AG08395 (cell line): ENCODE measurements around the gene SLCO4A1.
"Not testable (repeated sequence)": the region's sequence is repeated elsewhere in the genome, so short reads cannot be mapped to it uniquely, and the experiment has no call there.

ENCODE experiments used
- DNase-seq: peaks from one replicate; pipeline ENCODE4 v3.0.0; 2012; ENCODE audit warnings: mixed read lengths, low spot score

SLCO4A1 gene

DNA sequence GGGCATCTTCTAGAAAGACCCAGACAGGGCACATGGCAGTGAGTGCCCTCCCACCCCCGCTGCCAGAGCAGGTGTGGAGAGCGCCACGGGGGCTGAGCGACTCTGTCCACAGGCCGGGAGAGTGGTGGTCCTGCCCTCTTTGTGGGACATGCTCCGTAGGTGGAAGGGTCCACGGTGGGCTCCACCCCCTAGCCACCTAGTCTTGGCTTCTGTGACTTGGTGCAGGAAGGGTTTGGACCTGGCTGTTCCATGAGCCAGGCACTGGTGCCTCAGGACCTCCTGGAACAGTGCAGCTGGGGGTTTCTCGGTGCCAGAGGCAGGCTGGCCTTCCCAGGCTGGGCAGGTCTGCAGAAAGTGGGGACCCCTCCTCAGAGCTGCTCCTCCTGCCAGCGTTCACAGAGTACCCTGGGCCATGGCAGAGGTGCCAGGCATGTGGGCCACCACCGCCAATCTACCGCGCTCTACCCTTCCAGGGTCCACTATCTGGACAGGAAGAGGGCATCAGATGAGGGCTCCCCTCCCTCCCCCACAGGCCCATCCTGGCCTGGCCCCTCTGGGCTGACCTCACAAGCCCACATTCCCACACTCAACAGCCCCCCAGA is 23.0 kb downstream of the SLCO4A1 start:
- no peak for DNase-seq

DNA sequence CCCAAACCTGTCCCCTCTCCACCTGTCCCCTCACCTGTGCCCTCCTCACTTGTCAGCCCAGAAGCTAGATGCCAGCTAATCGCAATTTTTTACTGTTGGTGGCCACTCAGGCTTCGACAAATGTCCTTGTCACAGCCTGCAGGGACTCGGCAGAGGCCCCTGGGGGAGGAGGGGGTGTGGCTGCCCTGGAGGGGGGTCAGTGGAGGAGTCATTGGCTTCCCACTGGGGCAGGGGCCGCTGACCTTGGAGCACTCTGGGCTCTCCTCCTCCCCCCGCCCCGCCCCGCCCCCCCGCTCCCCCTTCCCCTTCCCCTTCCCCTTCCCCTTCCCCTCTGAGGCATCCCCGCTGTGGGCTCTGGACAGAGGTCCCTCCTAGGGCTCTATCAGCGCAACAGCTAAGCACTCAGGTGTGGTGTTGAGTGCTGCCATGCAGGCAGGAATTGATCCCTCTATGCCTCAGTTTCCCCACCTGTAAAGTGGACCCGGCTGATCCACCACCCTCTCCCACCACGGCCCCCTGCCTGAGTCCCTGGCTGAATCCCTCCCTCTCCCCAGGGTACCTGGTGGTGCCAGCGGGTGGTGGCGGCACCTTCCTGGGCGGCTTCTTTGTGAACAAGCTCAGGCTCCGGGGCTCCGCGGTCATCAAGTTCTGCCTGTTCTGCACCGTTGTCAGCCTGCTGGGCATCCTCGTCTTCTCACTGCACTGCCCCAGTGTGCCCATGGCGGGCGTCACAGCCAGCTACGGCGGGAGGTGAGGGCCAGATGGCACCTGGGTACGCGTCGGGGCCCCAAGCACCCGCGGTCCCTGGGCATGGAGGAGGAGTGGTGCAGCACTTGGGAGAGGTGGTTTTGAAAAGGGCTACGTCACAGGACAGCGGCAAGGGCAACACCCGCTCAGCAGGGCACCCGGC is 23.8 kb downstream of the SLCO4A1 start:
- no peak for DNase-seq

DNA sequence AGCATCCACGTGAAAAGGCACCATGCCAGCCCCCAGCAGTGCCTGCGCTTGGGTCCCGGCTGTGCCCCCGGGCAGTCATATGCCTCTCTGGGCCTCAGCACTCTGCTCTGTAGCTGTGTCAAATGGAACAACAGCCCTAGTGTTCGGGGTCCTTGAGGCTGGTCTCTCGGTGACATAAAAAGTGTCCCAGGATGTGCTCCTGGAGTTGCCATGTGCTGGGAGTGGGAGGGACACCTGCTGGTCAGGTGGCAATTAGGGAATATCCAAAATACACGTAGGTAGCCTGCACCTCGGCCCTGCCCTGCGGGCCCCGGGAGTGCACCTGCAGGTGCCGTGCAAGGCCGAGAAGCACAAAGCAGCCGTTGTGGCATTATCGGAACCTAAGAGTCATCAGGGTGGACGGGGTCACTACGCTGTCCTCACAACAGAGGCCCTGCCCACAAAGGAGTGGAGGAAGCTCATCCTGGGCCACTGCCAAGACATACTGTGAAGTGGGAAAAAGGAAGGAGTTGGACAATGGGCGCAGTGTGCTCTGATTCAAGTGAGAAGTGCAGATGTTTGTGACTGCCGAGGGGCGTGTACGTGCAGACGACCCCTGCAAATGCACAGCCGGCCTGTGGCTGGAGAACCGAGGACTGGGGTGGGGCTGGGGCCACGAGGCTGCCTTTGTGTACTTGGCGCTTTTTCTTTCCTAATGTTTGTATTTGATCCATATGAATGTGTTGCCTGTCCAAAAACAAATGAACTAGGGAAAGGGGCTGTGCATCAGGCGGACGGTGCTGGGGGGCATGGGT is 24.6 kb downstream of the SLCO4A1 start:
- no peak for DNase-seq

DNA sequence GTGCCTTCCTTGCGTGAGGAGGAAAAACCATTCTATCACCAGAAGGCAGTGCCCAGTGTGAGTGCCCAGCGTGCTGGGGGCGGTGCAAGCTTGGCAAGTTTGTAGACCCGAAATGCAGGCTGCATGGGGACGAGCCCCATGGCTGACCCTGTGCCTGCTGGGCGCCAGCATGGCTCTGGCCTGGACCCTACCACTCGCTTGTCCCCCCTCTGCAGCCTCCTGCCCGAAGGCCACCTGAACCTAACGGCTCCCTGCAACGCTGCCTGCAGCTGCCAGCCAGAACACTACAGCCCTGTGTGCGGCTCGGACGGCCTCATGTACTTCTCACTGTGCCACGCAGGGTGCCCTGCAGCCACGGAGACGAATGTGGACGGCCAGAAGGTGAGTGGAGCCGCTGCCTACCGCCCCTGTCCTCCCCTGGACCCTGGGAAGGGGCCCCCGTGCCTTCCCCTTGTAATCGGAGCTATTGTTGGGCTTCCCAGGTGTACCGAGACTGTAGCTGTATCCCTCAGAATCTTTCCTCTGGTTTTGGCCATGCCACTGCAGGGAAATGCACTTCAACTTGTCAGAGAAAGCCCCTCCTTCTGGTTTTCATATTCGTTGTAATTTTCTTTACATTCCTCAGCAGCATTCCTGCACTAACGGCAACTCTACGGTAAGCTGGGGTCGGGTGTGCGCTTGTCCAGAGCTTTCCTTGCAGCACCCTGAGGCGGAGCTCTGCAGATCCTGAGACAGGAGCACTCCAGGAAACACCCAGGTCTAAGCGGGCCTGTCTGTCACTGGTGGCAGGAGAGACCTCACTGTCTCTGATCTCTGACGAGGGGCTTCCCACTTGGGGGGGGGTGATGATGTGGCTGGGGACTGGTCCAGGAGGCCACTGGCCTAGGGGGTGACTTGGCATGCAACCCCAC is 25.5 kb downstream of the SLCO4A1 start:
- DNase-seq = no peak

- DNase-seq = peak; percentile 93
Observed at GRCh38 chr20:62668441-62669027, 26.2 kb downstream of the SLCO4A1 start.

DNA sequence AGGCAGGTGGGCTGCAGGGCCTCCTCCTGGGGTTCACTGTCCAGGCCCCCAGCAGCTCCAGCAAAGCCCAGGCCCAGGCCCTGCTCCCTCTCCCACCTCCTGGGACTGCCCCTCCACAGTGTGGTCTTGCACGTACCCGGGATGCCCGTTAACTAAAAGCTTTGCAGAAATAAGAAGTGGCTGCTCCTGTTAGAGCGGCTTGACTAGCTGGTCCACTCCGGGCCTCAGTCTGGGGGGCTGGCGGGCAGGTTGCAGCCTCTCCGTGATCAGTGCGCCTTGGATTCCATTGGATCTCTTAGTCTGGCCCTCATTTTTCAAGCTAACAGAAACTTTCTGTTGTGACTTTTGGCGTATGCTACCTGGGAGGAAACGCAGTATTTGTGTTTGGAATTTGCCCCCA is 26.9 kb downstream of the SLCO4A1 start:
- no peak for DNase-seq

DNA sequence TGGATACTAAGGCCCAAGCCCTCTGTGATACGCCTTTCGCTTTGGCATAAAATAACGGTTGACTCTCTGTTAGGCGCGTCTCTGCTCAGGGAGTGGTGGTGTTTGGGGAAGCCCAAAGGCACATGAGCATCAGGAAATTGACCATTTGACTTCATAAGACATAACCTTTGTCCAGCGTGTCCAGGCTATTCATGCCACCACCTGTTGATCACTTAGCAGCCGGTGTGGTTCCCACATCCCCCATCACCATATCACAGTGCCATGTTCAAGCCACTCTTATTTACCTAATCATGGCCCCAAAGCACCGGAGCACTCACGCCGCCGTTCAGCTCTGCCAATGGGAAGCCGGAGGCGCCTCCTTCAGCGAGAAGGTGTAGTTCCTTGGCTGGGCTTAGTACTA is 27.9 kb downstream of the SLCO4A1 start:
- no peak for DNase-seq

DNA sequence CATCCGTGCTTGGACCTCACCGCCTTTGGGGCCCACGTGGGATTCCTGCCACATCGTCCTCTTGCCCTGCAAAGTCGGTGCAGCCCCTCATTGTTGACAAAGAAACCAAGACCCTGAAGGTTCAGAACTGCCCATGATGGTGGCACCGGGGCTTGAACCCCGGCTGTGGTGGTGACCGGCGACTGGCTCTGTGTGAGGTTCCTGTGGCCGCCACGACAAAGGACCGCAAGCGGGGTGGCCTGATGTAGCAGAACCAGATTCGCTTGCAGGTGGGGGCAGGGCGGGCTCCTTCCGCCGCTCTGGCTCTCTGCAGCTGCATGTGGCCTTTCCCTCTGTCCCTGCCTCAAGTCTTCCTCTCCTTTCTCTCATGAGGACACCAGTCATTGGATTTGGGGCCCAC is 28.7 kb downstream of the SLCO4A1 start:
- DNase-seq = no peak

DNA sequence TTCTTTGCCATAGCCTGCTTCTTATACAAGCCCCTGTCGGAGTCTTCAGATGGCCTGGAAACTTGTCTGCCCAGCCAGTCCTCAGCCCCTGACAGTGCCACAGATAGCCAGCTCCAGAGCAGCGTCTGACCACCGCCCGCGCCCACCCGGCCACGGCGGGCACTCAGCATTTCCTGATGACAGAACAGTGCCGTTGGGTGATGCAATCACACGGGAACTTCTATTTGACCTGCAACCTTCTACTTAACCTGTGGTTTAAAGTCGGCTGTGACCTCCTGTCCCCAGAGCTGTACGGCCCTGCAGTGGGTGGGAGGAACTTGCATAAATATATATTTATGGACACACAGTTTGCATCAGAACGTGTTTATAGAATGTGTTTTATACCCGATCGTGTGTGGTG is 29.5 kb downstream of the SLCO4A1 start:
- DNase-seq = no peak

DNA sequence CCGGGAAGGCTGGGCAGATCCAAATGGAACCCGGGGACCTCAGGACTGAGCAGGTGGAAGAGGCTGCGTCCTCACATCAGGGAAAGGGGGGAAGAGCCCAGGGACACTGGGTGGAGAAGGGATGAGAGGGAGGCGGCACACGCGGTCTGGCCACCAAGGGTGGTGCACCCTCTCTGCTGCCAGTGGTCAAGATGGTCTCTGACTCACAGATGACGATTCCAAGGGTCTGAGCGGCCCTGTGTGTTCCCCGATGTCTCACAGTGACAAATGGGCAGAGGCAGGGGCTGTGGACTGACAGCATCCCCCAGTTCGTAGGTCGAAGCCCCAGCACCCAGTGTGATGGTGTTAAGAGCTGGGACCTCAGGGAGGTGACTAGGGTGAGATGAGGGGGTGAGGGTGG is 32.1 kb downstream of the SLCO4A1 start:
- DNase-seq = no peak

DNA sequence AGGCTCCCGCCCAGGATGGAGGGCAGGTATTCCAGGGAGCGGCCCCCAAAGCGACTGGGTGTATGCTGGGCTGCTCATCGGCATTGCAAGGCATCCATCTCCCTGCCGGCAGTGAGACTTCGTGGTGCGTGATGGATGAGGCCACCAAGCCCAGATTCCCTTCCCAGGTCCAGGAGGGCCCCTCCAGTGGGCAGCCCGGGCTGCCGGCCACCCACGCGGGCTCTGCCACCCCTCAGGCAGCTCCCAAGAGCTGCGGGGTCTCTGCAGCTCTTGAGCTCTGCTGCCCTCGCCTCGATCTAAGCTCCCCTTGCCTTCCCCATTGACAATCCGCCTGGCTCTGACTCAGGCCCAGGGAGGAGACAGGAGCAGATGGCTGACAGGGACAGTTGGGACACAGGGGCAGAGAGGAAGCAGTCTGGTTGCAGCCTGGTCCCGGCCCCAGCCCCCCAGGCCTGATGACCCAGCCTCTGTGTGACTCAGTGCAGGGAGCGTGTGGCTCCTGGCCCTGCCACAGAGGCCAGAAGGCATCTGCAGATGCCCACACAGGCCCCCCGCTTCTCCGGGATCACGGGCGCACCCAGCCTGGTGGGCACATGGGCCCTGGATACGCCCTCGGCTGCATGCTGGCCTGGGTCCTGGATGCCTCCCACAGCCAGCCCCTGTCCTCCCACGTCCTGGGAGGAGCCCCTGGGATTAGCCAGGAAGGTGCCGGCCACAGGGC is 33.0 kb downstream of the SLCO4A1 start:
- peak; percentile 81 for DNase-seq

DNA sequence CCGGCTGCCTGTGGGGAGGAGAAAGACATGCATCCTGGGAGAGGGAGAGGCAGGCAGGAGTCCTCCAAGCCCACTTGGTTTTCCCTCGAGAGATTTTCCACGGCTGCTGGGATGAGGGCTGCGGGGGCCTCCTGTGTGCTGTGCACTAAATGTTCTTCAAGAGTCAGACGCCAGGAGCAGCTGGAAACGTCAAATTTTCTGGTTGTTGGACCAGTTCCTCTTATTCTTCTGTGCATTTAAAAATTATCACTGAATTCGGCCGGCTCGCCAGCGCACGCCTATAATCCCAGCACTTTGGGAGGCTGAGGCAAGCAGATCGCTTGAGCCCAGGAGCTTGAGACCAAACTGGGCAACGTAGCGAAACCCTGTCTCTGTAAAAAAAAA is 33.6 kb downstream of the SLCO4A1 start:
- DNase-seq = no peak

GRCh38 chr20:62676976-62677375 is 34.7 kb downstream of the SLCO4A1 start:
- DNase-seq = no peak

- no peak for DNase-seq
Observed at GRCh38 chr20:62677678-62678077, 35.4 kb downstream of the SLCO4A1 start.

DNA sequence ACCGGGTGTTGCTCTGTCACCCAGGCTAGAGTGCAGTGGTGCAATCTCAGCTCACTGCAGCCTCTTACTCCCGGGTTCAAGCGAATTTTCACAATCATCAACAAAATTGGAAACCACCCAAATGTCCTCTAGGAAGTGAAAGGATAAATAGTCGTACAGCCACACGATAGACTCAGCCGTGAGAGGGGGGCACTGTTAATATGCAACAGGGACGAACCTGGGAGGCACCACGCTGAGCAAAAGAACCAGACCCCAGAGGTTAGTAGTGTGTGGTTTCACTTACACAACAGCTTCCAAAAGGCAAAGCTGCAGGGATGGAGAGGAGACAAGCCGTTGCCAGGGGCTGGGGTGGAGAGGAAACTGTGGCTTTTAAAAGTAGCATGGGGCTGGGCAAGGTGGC is 36.2 kb downstream of the SLCO4A1 start:
- DNase-seq = no peak

- no peak for DNase-seq
Observed at GRCh38 chr20:62679978-62680589, 37.8 kb downstream of the SLCO4A1 start.

DNA sequence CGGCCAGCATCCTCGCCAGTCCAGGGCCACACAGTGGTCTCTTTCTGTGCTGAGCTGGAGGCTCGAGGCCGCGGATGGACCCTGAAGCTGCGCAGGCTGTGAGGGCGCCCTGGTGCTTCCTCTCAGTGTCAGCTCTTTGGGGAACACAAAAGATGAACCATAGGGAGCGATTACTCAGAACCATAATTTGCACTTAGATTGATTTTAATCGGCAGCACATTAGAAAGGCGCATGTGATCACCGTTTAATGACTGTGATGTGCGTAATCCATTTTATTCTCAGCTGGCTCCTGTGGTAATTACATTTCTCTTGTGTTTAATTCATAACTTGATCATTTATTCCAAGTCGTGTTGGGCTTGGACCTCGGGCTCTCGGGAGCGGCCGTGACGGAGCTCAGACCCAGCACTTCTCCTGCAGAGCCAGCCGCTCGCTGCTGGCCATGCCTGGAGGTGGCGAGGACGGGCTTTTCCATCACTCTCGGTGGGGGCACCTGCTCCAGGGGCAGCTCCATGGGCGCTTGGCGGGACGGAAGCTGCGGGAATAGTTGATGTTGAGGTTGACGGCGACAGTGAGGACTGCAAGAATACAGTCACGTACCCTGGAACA is 40.7 kb downstream of the SLCO4A1 start:
- DNase-seq = no peak

DNA sequence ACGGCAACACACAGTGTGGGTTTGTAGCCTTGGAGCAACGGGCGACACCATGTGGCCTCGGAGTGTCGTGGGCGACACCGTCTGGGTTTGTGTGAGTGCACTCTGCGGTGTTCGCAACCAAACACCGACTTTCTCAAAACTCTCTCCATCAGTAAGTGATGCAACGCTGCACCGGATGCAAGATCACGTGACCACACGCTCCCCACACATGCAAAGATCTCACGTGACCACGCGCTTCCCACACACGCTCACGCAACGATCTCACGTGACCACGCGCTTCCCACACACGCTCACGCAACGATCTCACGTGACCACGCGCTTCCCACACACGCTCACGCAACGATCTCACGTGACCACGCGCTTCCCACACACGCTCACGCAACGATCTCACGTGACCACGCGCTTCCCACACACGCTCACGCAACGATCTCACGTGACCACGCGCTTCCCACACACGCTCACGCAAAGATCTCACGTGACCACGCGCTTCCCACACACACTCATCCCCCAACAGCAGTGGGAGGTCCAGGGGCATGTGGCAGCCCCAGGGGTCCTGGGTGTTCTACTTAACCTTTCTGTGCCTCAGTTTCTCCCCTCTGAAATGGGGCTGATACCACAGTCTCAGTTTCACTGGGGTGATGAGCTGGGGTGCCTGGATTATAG is 41.5 kb downstream of the SLCO4A1 start:
- DNase-seq = not testable (repeated sequence)

DNA sequence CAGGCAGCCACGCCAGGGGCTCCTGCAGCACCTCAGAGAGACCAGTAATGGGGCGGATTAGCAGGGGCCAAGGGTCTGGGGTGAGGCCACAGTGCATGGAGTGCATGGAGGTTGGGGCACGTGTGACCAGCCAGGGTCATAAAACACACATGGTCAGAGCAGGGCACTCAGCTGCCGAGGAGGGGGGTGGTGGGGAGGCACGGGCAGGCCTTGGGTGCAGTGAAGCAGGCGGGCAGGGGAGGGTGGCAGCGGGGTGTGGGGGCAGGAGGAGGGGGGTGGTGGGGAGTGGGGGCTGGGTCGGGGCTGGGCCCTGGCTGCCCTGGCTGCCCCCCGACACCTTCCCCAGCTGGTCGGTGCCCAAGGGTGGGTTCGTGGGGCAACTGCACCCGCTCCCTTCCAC is 42.7 kb downstream of the SLCO4A1 start:
- DNase-seq = no peak
